ENCODE measurements around the gene RYR3.

GRCh38 chr15:33624439-33624838 is 313.7 kb downstream of the RYR3 start:
- TF ChIP-seq RELA (CRISPR knock-in tag; IDR thresholded peaks at IDR 0.05): no peak
- TF ChIP-seq SMC3 (IDR thresholded peaks at IDR 0.05; ENCODE audit: low read length): no peak
- no peak for TF ChIP-seq ARNT (IDR thresholded peaks at IDR 0.05)
- no peak for TF ChIP-seq ZNF644 (CRISPR knock-in tag; IDR thresholded peaks at IDR 0.05; ENCODE audit: low read depth)
- no peak for TF ChIP-seq HNF4A (CRISPR knock-in tag; IDR thresholded peaks at IDR 0.05)

All from HepG2 (cell line).